HG03378 (cell line): ENCODE results near the gene DPP4.

Experiments used
- ATAC-seq: cut with Tn5 transposase; IDR thresholded peaks from one replicate; pipeline ENCODE4 v1.9.1; 2021; ENCODE audit warnings: mild to moderate bottlenecking, moderate library complexity; ENCODE audit not compliant: unreplicated experiment

Gene DPP4

DNA sequence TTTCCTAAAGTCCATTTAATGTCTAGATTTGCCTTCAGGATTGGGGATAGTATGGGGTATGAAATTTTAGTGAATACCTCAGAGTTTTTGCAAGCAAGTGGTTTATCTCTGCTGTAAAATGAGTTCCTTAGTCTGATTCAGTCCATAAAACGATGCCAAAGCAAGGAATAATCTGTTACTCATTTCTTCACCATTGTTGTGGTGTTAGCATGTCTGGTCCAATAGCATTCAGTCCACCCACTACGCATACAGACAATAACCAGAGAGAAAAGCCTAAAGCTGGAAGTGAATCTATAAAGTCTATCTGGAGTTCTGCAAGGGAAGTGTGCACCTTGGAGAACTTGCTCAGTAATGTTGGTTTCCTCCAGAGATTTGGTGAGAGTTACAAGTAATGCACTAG is 12.9 kb upstream of the DPP4 start:
- ATAC-seq = no peak

DNA sequence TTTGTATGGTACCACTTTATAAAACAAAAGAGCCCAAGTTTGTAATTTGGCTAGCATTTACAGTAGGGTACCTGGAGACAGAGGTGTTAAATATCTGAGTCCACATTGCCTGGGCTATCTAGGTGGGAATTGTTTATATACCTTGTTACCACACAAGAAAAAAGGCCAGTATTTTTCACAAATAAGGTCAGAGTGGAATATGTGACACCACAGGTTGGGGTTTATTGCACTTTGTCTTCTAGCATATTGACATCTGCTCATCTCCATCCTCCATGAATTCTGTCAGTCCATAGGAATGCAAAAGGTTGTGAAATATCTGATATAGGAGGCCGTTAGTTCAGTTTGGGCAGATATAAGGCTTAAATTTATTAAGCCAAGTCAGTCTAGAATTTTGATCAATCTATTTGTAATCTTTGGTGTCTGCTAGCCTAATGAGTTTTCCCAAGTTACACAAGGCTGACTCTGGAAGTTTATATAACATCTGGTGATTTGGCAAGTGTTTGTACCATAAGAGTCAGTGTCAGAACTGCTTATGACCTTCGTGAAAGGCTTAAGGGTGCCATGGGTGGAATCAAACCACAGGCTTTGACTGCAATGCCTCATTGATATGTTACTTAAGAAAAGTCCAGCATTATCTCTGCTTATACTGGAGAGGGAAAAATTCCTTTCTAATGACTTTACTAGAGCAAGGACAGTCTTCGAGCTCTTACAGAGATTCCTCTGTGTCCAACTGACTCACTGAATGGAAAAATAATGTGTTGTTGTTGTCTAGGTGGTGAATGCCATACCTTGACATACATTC is 11.3 kb upstream of the DPP4 start:
- ATAC-seq = no peak

DNA sequence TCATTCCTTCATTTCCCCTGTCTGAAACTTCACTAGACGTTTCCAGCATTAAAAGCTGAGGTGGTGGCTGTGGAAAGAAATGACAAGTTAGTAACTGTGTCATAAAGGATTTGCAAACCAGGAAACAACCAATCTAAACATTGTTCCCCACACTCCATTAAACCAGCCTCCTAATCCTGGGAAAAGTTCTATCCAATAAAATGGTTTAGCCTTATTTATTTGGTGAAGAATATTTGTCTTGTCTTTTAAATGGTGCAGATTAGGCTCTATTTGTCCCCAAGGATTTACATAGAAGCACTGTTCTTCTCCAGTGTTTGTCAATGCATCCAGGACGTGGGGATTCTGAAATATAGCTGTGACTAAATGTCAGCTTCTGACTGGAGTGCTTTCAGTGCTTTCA is 10.5 kb upstream of the DPP4 start:
- no peak for ATAC-seq

DNA sequence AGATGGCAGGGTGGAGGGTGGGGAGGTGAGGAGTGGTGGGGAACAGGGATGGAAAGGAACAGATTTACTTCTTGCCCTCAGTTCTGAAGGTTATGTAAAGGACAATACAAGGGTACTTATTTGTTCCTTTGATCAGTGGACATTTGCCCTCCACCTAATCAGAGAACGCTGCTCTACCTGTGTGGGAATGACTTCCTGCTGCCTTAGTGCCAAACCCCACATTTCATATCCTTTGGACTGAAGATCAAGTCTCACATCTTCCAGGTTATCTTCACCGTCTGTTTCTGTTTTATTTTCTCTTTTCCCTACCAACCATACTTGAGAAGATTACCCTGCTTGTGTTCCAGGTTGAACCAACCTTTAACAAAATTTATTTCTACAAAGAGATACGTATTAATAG is 8.7 kb upstream of the DPP4 start:
- ATAC-seq = no peak

DNA sequence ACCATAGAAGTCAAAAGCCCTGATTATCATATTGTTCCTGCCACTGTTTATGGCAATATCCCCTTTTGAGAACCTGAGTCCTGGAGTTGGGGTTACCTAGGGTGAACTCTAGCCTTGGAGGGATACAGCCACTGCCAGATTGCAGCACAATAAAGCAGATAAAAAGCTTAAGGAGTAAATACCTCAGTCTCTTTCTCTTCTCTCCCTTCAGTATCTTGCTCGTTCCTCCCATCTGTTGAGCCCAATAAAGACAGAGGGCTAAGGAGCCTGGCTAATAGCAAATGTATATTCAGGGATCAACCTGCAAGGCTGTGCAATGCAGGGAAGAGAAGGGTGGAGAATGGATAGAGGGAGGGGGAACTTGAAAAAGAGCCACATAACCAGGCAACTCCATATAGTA is 8.0 kb upstream of the DPP4 start:
- no peak for ATAC-seq

DNA sequence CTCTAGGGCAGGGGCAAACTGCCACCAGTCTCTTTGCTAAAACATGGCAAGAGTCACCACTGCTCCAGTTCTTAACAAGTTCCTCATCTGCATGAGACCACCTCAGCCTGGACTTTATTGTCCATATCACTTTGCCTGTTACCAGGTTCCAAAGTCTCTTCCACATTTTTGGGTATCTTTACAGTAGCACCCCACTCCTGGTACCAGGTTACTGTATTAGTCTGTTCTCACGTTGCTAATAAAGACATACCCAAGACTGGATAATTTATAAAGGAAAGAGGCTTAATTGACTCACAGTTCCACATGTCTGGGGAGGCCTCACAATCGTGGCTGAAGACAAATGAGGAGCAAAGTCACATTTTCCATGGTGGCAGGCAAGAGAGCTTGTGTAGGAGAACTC is 5.5 kb upstream of the DPP4 start:
- ATAC-seq = no peak

DNA sequence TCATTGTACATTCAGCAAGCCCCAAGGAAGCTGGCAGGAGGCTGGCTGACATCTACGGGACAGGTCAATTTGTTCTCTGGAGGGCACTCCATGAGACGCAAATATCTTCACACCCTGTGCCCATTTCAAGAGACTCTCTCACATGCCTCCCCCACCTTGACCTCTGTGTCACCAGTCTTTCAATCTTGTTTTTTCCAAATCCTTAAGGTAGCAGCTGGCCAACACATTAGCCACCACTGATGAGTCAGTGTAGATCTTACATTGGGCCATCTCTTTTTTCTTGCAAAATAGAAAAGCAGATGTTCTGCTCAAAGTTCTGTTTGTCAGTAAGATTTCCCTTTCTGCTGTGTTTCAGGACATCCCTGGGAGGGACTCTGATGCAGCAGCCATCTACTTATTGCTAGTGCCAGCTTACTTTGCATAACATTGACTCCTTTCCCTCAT is 1.7 kb upstream of the DPP4 start:
- ATAC-seq = no peak

DNA sequence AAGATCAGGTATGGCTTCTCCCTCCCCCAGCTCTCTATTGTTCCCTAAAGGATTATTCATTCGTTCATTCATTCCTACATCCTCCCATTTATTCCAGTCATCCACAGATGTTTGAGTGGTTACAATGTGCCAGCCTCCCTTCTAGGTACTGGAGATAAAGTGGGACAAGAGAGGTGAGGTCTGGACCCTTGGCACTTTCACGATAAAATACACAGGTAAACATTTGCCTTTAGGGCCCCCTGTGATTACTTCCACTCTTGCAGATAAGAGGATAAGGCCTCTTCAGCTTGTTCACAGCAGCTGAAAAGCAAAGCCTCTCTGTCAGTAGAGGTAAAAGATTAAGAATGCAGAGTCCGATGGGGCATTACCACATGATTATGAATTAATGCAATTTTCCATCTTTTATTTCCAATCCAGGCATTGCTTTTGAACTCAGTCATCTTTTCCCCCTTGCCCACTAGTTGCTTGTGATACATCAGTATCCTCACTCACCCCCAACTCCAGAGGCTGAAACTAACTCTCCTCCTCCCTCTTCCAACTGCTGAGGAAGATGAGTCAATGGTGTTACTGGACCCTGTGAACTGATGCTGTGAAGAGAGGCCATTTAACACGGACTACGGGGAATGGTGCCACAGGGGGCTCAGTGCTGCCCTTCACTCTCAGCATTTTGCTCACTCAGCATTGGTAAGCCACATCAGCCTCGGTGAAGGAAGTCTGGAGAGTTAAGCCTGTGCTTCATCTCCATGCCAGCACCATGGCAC is 1.1 kb upstream of the DPP4 start:
- ATAC-seq = no peak

DNA sequence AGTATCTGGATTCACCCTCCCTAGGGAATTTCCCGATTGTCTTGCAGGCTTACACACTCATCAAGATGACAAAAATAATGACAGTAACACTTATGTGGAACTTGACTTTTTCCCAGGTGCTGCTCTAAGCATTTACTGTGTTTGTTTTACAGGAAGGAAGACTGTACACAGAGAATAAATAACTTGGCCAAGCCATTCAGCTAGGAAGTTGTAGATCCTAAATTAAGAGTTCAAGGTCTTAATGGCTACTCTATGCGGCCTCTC is 549 bp upstream of the DPP4 start:
- no peak for ATAC-seq

DNA sequence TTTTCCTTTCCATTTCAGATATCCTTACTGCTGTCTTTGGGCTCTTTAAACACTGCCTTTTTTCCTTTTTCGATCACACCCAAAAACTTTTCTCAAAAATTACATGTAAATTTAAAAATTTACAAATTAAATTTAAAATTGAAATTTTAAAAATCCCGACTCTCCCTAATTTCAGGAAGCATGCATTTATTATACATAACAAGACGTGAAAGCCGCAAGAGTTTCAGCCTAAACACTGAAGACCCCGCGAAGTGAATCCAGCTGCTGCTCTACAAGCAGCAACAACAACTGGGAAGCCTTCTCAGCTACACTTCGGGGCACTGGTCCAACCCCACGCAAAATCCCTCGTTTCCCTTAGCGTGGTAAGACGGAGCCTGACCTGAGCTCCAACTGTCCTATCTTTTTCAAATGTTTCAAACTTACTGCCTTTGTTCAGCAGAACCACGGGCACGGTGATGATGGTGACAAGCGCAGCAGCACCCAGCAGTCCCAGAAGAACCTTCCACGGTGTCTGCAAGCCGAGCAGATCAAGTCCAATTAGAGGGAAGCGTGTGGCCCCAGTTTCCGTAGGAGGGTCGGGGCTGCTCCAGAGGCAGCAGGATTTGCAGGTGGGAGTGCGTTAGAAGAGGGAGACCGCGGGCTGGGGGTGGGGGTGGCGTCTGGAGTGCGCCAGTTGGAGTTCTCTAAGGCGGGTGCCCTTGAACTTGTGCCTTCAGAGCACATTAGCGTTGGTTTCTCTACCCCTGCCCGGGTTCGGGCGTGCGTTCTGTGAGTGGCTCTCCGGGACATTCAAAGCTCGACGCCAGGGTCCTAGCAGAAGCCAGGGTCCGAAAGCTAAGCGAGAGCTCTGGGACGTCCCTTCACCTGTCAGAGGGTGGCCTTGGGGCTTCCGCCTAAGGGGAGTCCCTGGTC is 783 bp downstream of the DPP4 start:
- ATAC-seq = no peak

DNA sequence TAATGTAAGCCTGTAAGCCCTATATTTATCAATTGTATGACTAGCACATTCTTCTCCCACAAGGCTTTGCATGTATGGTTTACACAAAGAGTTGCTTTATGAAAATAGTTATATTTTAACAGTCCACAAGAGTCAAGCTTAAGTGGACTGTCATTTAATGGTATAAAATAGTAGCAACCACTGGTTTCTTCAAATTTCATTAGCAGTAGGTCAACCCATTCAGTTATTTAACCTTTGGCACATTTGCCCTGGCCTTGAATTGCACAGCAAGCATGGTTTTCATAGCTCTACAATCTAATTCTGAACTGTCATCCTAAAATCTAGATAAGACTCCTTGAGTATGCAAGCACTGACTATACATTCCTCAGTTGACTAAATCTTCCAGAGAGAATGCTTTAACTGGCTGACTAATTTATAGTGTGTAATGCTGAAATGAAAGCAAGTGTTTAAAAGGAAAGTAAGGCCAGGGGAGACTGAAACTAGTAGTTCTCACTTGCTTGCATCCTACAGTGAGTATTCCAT is 1.8 kb downstream of the DPP4 start:
- peak; percentile 76 for ATAC-seq

DNA sequence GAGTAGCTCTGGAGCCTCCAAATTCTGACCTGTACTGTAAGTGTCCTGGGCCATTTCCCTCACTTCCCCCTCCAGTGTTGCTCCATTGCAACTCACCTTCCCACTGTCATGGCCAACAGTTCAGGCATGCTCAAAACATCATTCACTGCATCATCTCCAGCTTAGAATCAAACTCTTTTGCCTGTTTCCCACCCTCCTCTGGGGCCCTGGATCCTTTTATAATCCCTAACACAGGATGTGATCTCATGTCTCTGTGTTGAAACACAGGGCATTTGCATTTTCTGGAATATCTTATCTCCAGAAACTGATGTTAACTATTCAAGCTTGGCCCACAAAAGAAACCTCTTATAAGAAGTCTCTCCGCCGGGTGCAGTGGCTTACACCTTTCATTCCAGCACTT is 3.0 kb downstream of the DPP4 start:
- no peak for ATAC-seq

DNA sequence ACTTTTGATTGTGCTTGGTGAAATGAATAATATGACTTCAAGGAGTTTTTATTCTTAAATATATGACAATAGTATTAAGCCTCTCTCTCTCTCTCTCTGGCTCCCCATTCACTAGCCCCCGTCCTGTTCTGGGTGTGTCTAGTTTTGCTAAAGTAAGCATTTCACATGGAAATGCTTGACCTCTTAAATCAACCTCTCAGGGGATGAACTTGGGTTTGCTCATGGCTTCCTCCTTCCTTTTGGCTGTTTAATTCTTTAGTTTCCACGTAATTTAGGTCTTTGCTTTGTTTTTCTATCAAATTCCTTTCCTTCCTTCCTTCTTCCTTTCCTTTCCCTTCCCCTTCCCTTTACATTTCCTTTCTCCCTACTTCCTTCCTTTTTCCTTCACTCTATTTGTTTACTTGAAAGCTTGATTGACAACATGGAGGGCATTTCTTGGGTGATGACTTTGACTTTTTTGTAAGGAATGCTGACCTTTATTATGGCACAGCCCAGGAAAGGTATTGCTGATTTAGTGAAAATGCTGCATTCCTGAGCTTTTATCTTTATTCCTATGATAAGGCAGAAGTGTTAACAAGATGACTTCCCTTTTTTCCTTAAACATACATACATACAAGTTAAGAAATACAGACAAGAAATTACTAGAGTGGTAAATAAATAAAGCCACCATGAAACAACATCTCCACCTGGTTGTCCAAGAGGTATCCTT is 3.6 kb downstream of the DPP4 start:
- no peak for ATAC-seq

DNA sequence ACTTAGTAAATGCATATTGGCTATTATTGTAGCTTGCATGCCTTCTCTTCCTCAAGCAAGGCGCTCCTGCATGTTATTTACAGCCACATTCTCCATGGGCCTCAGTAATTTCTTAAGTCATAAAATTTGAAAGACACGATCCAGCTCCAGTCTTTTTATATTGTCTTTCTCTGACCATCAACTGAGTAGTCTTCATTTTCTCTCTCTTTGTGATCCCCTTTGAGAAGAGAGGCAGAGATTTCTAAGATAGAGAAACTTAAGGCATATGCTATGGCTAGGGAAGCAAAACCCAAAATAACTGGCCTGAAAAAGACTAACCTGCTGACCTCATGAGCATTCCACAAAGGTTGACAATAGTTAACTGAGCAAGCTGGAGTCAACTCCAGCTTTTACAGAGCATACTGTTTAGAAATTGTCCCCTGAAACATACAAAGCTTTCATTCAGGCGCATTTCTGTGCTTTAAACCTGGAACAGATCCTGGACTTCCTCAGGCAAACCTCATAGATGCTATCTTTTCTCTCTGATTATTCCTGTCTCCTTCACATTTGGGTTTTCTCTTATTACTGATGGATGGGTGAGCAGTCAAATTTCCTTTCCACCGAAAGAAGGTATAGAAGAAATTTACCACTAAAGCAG is 4.6 kb downstream of the DPP4 start:
- no peak for ATAC-seq

DNA sequence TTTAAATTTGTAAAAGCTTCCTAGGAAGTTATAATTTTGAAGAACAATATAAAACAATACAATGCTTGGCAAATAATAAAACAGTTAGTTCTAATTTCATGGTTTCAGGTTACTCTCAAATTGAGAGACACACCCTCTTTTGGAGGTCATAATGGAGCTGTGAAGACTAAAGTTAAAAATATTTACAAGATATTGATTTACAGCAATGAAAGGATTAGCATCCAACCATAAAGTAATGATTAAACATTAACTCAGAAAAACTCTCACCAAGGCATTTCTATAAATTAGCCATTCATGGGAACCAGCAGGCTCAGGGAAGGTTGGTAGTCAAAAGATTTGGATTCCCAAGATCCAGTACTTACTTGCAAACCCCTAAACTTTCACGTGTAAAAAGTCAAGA is 6.4 kb downstream of the DPP4 start:
- ATAC-seq = no peak

DNA sequence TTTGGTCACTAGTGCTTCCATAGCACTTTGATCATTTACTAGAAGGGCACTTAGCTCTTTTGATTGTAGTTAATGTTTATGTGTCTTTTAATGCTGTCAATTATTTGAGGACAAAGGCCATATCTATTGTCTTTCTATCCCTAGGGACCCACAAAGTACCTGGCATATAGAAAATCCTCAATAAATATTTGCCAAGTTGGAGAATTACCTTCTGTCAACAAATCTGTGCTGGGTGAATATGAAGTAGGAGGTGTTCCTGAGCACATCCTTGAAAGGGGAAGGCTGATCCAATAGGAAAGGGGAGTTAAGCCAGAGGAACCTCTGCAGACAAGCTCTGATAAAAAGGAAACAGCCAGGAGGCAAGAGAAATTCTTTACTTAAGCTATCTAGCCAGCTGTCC is 8.2 kb downstream of the DPP4 start:
- ATAC-seq = no peak

DNA sequence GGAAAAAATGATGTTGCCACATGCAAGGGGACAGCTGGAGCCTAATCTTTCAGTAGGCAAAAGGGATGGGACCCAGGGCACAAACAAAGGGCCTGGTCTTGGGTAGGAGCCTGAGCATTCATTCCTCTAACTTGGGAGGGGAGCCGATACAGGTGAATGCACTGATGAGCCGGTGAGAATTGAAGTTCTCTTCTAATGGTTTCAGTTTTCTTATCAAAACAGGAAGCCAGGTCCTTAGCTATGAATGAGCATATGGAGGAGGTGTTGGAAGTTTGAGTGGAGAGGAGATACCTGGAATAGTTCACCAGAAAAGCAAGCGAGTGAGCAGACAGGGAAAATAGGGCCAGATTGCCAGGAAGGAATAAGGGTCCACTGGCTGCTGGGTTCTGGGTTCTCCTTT is 10.1 kb downstream of the DPP4 start:
- peak; percentile 52 for ATAC-seq

DNA sequence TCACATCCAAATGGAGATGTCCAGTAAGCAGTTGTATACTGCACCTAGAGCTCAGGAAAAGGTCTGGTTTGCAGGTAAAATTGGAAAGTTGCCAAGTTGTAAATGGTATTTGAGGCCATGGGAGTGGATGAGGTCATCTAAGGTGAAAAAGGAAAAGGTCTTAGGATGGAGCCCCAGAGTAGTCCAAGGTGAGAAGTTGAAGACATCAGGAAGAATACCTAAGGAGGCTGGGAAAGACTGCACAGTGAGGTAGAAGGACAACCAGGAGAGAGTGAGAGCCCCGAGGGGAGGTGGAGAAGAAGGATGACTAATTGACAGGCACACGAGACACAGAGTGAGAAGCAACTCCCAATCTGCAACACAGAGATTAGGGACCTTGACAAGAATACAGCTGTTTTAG is 10.7 kb downstream of the DPP4 start:
- ATAC-seq = no peak

DNA sequence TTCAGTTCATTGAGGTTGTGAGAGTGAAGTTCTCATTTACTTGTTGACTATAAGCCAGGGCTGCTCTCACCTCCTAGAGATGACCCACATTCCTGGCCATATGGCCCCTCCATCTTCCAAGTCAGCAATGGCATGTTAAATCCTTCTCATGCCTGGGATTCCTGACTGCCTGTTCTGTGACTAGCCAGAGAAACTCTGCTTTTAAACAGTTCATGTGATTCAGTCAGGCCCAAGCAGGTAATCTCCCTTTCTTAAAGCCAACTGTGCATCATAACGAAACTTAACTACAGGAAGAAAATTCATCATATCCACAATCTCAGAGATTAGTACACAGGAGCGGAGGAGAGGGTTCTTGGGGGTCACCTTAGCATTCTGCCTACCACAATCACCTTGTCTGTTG is 11.5 kb downstream of the DPP4 start:
- ATAC-seq = peak; percentile 30

DNA sequence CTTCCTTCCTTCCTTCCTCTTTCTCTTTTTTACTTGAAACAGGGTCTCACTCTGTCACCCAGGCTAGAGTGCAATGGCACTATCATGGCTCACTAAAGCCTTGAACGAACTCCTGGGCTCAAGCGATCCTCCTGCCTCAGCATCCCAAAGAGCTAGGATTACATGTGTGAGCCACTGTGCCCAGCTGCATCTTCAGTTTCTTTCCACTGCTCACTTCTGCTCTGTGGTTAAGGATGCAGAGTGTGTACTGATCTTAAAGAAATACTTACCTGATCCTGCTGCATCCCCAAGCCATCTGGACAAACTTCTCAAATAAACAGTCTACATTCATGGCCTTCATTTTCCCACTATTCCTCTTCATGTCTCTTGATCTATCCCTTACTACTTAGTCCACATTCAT is 13.0 kb downstream of the DPP4 start:
- ATAC-seq = no peak
